OCI-LY3 (cell line): ENCODE results near the gene ANKRD22.
A peak's percentile ranks its signal among the peaks of the same experiment; 100 is the strongest.

Source experiments
- H2AFZ ChIP-seq: fragments of 200-600, 300-600 bp; shearing (Covaris generic); 2 replicates; pipeline ENCODE4 v1.6.0; 2014; ENCODE audit warnings: antibody characterized with exemption, low read depth, low read length
- H3K27ac ChIP-seq: fragments of 200-600, 300-600 bp; sonication (generic); 2 replicates; pipeline ENCODE4 v1.5.1; 2014; ENCODE audit warnings: mild to moderate bottlenecking, low read length, moderate library complexity, mixed read lengths
- H3K27me3 ChIP-seq: fragments of 200-600, 300-600 bp; sonication (generic); 2 replicates; pipeline ENCODE4 v1.6.1; 2014; ENCODE audit warnings: low read depth, low read length, mixed read lengths
- H3K36me3 ChIP-seq: fragments of 200-600, 300-600 bp; sonication (generic); replicated peaks from 2 replicates; pipeline ENCODE3; 2014; ENCODE audit warnings: low read depth, low read length, mixed read lengths
- H3K4me1 ChIP-seq: fragments of 300-600, 200-600 bp; sonication (generic); 2 replicates; pipeline ENCODE4 v1.6.1; 2014; ENCODE audit warnings: low read length, mixed read lengths
- H3K4me2 ChIP-seq: fragments of 200-600, 300-600 bp; sonication (generic); 2 replicates; pipeline ENCODE4 v1.6.1; 2014; ENCODE audit warnings: low read length, mixed read lengths
- H3K4me3 ChIP-seq: fragments of 300-600, 200-600 bp; sonication (generic); 2 replicates; pipeline ENCODE4 v1.5.1; 2014; ENCODE audit warnings: antibody characterized with exemption, mild to moderate bottlenecking, low read length, moderate library complexity
- H3K79me2 ChIP-seq: fragments of 300-600, 200-600 bp; shearing (Covaris generic); 2 replicates; pipeline ENCODE4 v1.6.1; 2014; ENCODE audit warnings: mild to moderate bottlenecking, low read length, mixed read lengths
- H3K9ac ChIP-seq: fragments of 300-600, 200-600 bp; shearing (Covaris generic); 2 replicates; pipeline ENCODE4 v1.6.0; 2014; ENCODE audit warnings: mild to moderate bottlenecking, low read length, moderate library complexity
- H3K9me3 ChIP-seq: fragments of 200-600, 300-600 bp; shearing (Covaris generic); 2 replicates; pipeline ENCODE4 v1.6.1; 2014; ENCODE audit warnings: low read length, mixed read lengths; ENCODE audit not compliant: insufficient read depth
- H4K20me1 ChIP-seq: fragments of 200-600, 300-600 bp; sonication (generic); 2 replicates; pipeline ENCODE4 v1.6.1; 2016; ENCODE audit warnings: low read length, mixed read lengths; ENCODE audit not compliant: insufficient read depth
- CTCF ChIP-seq: fragments of 200-600, 300-600 bp; sonication (generic); IDR thresholded peaks from 2 replicates; pipeline ENCODE4 v1.5.1; 2014; ENCODE audit warnings: antibody characterized with exemption, low read length, low read depth
- EZH2phosphoT487 ChIP-seq: fragments of 200-600 bp; shearing (Covaris generic); IDR thresholded peaks from 2 replicates; pipeline ENCODE4 v1.6.1; 2018; ENCODE audit warnings: antibody characterized with exemption, mixed run types, low read depth

Gene ANKRD22

GRCh38 chr10:88800152-88801125 lies 51.2 kb downstream of the ANKRD22 start:
- Histone ChIP-seq H3K9ac (no peak overlapping the region), H3K27me3 (no peaks in the 10 kb centered on the region), H3K36me3 (no peaks in the 10 kb centered on the region), H3K9me3 (no peaks in the 10 kb centered on the region), H3K4me3 (no peak overlapping the region), H4K20me1 (no peaks in the 10 kb centered on the region), H3K79me2 (no peaks in the 10 kb centered on the region), H2AFZ (no peak overlapping the region), H3K4me2 (no peak overlapping the region), H3K27ac (no peak overlapping the region), H3K4me1 (no peaks in the 10 kb centered on the region)
- no peak for TF ChIP-seq EZH2phosphoT487
- TF ChIP-seq CTCF = no peak

- Histone ChIP-seq H3K4me1 (peaks cover 27% of the 10 kb centered on the region), H3K79me2 (no peaks in the 10 kb centered on the region), H3K27ac (no peak overlapping the region), H3K9ac (no peak overlapping the region), H3K9me3 (no peaks in the 10 kb centered on the region), H3K4me2 (no peak overlapping the region), H3K27me3 (no peaks in the 10 kb centered on the region), H3K36me3 (no peaks in the 10 kb centered on the region), H2AFZ (no peak overlapping the region), H3K4me3 (no peak overlapping the region), H4K20me1 (no peaks in the 10 kb centered on the region)
- no peak for TF ChIP-seq EZH2phosphoT487
- no peak for TF ChIP-seq CTCF
These were observed 56.9 kb downstream of the ANKRD22 start for GRCh38 chr10:88794731-88795130.

- H3K9me3 ChIP-seq = no peaks in the 10 kb centered on the region
- peak overlapping the region; percentile 14; the same call in 1 of the 2 replicates for H3K4me3 ChIP-seq
- no peaks in the 10 kb centered on the region for H3K79me2 ChIP-seq
- H3K9ac ChIP-seq = no peak overlapping the region
- TF ChIP-seq CTCF (no peak), EZH2phosphoT487 (no peak)
- H4K20me1 ChIP-seq = no peaks in the 10 kb centered on the region
- no peaks in the 10 kb centered on the region for H3K36me3 ChIP-seq
- no peak overlapping the region for H3K27ac ChIP-seq
- peaks cover 27% of the 10 kb centered on the region for H3K4me1 ChIP-seq
- H2AFZ ChIP-seq = no peak overlapping the region
- H3K27me3 ChIP-seq = no peaks in the 10 kb centered on the region
- H3K4me2 ChIP-seq = peak overlapping the region; percentile 47
These were observed 57.8 kb downstream of the ANKRD22 start for GRCh38 chr10:88793712-88794299.

GRCh38 chr10:88792661-88793060 lies 59.0 kb downstream of the ANKRD22 start:
- TF ChIP-seq CTCF (no peak), EZH2phosphoT487 (no peak)
- H3K79me2 ChIP-seq = no peaks in the 10 kb centered on the region
- H3K4me1 ChIP-seq = peaks cover 32% of the 10 kb centered on the region
- H3K4me2 ChIP-seq = peak overlapping the region; percentile 47
- H3K9ac ChIP-seq = peak overlapping the region; percentile 14; the same call in 1 of the 2 replicates
- peak overlapping the region; percentile 40 for H3K27ac ChIP-seq
- H4K20me1 ChIP-seq = no peaks in the 10 kb centered on the region
- no peak overlapping the region for H3K4me3 ChIP-seq
- H3K27me3 ChIP-seq = no peaks in the 10 kb centered on the region
- H2AFZ ChIP-seq = peak overlapping the region; percentile 56
- no peaks in the 10 kb centered on the region for H3K36me3 ChIP-seq
- no peaks in the 10 kb centered on the region for H3K9me3 ChIP-seq
